Activated T-helper 1 cell treated with Interleukin-2 at 50 U/mL for 16 hours (primary cell): ENCODE results near the gene PLEKHA5.
"Not testable (repeated sequence)": the region's sequence is repeated elsewhere in the genome, so short reads cannot be mapped to it uniquely, and the experiment has no call there.

Experiments
- DNase-seq: peaks from one replicate; pipeline ENCODE4 v3.0.0-alpha.2; 2020; ENCODE audit warnings: low read depth

PLEKHA5 gene

DNA sequence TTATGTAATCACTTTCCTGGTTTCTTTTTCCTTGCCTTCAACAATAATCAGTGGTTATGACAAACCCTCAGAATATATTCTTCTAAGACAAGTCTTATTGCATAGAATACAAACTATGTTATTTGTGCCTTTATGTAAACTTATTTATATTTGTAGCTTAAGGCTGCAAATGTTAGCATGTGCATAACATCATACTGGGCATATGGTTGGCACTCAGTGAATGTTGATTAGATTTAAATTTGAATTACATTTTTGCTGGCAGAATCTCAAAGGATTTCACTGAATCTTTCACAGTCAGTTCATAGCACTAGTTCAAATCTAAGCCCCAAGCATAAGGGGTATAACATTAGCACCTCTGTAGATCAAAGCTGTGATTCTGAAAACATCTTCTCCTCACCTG, 196.6 kb downstream of the PLEKHA5 start:
- DNase-seq = no peak

DNA sequence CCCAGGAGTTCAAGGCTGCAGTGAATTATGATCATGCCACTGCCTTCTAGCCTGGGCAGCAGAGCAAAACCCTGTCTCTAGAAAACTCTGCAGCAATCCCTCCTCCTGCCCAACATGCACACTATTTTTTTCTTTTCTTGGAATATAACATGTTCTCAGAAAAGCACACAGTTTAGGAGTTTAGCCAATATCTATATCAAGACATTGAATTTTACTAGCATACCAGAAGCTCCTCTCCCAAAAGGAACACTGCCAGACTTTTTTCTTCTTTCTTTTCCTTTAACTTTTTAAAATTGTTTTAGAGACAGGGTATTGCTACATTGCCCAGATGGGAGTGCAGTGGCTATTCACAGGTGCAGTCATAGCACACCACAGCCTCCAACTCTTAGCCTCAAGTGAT, 202.7 kb downstream of the PLEKHA5 start:
- no peak for DNase-seq

DNA sequence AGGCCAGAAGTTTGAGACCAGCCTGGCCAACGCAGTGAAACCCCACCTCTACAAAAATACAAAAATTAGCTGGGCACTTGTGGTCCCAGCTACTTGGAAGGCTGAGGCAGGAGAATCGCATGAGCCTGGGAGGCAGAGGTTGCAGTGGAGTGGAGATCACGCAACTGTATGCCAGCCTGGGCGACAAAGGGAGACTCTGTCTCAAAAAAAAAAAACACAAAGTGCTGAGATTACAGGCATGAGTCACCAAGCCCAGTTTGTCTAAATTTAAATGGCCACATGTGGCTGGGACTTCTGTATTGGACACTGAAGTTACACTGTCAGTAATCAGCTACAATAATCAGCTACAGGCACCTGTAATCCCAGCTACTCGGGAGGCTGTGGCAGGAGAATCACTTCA, 208.9 kb downstream of the PLEKHA5 start:
- DNase-seq = no peak

DNA sequence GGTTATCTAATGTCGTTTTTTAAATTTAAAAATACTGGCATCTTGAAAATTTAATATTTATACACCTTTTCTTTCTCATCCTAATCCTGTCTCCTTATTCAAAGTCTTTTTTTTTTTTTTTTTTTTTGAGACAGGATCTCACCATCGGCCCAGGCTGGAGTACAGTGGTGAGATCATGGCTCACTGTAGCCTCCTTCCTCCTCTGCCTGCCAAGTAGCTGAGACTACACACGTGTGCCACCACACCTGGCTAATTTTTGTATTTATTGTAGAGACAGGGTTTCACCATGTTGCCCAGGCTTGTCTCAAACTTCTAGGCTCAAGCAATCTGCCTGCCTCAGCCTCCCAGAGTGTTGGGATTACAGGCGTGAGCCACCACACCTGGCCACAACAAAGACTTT, 221.3 kb downstream of the PLEKHA5 start:
- not testable (repeated sequence) for DNase-seq

DNA sequence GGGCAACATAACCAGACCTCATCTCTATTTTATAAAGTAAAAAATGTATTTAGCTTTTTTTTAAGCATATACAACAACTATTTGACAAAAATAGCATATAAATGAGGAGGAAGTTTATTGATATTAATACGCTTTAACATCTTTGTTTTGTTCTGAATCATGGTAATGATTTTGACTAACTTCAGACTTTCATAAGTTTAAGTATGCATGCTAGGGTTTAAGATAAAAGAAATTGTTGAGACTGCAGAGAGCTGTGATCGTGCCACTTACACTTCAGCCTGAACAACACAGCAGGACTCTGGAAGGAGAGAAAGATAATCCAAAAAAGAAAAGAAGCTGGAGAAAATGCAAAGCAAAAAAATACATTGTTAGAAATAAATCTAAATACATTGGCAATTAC, 221.8 kb downstream of the PLEKHA5 start:
- no peak for DNase-seq

DNA sequence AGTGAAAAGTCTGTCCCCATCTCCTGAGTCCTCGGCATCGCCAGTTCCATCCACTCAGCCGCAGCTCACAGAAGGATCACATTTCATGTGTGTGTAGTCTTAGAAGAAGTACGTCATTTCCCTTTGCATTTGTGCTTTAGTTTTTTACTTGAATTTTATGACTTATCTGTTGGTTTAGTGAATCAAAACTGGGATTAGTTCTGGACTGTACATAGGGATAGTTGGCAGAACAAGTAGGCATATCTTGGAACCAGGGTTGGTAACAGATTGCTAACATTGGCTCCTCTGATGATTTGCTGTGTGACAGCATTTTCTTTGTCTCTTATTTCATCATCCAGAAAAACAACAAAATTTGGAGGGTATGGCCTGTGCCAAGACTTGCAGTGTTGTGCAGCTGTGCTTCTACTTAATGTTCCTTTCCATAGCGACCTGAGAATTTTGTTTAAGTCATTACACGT, 240.2 kb downstream of the PLEKHA5 start:
- no peak for DNase-seq

DNA sequence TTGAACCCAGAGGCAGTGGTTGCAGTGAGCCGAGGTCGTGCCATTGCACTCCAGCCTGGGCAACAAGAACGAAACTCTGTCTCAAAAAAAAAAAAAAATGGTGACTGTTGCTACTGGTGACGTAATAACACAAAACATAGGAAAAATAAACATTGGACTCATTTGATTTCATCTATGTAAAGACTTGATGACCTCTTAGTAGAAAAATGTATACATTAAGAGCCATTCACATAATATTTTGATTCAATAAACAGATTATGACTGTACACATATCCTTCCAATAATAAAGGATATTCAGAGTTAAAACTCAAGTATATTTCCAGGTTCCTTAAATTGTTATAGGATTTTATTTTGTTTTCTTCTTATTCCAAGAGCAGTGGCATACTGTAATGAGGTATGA, 244.1 kb downstream of the PLEKHA5 start:
- no peak for DNase-seq

DNA sequence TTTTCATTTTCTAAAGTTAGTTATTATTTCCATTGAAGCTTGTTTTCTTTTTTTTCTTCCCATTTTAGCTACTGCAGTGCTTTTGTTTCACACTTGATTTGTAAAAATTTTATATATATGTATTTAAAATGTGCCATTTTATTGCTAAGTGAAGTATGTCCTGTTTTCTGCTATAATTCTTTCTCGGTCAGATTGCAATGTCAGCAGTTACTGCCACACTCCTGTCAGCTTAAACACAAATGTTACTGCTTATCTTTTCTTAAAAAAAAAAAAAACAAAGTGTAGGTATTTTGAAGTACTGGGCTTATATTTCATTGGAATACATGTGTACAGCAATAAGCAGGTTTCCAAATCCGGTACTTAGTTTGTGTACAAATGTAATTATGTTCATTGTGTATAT, 246.4 kb downstream of the PLEKHA5 start:
- DNase-seq = no peak

DNA sequence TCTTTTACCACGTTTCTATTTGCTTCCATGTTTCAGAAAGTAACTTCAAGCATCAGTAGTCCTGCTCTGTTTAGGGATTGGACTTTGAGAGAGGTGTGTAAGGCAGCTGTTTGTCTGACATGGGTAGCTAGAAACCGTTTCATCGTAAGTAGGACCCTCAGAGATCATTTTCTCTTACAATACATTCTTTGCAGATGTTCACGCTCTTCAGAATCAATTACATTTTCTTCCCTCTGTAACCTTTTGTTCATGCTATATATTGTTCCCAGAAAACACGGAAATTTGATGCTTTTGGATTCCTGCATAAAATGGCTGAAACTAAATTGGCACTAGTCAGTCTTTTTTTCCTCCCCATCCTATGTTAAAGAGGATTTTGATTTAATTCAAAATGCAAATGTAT, 247.2 kb downstream of the PLEKHA5 start:
- no peak for DNase-seq

DNA sequence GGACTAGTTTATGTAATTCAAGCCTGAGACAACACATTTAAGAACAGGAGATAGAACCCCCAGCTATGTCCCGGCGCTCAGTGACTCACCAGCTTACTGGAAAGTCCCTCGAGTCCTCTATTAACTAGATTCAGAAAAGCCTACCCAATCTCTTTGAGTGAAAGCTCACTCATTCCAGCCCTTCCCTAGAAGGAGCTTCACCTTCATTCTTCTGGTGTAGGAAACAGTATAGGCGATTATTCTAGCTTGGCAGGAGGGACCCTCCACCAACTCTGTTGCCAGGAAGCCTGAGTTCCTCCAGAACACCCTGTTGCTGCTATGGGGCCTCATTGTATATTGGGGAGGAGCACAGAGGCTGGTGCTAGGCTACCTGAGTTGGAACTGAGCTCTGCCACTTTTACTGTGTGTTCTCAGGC, 252.6 kb downstream of the PLEKHA5 start:
- DNase-seq = no peak

DNA sequence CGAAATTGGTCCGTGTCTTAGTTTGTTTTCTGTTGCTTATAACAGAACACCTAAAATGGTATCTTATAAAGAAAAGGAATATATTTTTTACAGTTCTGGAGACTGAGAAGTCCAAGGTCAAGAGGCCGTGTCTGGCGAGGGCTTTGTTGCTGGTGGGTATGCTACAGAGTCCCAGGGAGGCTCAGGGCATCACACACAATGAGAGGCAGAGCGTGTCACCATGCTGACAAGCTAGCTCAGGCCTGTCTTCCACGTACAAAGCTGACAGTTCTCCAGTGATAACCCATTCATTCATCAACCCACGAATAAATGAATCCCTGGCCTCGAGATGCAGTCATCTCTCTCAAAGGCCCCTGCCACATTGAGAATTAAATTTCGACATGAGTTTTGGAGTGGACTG, 253.0 kb downstream of the PLEKHA5 start:
- no peak for DNase-seq

DNA sequence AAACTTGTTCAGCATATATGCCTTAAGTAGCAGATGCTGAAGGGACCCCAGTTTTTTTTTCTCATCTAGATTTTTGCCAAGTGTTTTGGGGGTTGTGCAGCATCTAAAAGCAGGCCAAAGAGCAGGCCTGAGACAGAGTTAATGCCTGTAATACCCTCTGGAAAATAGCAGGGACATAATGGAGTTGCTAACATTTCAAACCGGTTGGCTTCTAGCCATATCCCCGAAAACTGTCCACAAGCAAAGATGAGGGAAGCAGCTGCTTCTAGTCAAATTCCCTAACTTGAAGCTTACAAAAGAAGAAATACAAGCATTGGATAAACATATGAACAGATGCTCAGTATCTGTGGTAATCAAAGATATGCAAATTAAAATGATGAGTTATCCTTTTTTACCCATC, 257.6 kb downstream of the PLEKHA5 start:
- DNase-seq = no peak

DNA sequence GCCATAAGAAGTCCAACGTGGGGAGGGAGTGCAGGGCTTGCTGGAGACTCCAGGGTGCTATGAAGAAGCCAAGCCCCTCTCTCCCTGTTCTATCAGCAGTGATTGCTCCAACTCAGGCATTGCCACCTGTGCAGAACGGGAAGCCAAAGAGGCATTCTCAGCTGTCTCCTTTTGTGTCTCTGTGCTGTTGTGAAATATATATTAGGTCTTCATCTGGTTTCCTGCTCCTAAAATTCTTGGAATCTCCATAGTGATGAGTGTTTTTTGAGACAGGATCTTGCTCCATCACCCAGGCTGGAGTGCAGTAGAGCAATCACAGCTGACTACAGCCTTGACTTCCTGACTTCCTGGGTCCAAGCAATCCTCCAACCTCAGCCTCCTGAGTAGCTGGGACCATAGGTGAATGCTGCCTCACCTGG, 258.6 kb downstream of the PLEKHA5 start:
- DNase-seq = no peak

DNA sequence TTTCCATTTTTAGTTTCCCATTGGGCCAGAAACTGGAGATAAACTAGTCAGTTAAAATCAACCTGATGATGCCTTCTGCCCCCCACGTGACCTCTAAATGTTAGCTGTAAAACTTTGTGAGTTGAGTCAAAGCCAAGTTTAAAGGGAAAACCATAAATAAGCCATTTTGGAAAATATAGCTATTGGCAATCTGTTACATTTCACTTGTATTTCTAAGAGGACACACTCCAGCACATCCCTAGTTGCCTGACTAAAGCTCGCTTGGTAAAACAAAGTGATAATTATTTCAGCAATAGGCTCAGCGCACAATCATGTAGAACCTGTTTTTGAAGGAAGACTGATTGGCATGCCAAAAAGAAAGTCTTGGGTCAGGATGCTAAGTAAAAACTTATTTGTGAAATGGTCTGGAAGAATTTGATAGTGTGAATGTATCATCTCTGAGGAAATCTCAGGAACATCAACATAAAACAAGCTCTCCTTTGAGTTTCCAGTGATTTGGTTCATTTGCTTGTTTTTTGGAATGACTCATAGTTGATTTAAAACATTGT, 260.6 kb downstream of the PLEKHA5 start:
- no peak for DNase-seq

DNA sequence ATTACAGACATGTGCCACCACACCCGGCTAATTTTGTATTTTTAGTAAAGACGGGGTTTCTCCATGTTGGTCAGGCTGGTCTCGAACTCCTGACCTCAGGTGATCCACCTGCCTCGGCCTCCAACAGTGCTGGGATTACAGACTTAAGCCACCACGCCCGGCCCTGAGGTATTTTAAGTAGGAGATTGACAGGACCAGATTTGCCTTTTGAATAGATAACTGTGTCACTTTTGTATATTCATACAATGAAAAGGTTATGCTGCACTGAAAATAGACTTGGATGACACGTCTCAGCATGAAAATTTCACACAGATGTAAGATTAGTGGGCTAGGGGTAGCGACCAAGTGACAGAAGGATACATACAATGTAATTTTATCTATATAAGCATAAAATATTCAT, 263.1 kb downstream of the PLEKHA5 start:
- DNase-seq = not testable (repeated sequence)

DNA sequence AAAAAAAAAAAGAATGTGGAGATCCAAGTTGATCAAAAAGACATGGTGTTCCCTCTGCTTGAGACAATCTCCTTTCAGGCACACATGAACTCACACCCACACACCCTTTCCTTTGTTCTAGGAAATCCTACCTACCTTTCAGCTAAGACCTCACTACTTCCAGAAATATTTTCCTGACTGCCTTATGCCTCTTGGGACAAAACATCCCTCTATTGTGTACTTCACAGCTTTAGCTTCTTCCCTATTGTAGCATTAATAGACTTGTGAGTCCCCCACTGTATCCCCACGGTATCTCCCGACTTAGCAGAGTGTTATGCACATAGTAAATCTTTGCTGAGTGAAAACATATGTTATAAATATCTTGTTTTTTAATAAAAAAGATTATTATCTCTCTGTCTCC, 264.9 kb downstream of the PLEKHA5 start:
- no peak for DNase-seq

DNA sequence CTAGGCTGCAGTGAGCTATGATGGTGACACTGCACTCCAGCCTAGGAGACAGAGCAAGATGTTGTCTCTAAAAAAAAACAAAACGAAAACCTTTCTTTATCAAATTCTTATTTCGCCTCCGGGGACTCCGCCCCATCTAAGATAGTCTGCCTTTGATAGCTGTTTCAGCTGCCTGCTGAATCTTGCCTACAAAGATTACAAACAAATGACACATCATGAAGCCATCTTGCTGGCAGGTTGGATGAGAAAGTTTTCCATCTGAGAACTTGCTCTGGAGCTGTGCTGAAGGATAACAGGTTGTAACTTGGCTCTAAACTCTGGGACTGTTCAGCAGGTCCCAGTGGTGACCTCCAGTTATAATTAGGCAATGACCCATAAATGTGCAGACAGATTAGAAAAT, 268.0 kb downstream of the PLEKHA5 start:
- DNase-seq = no peak

DNA sequence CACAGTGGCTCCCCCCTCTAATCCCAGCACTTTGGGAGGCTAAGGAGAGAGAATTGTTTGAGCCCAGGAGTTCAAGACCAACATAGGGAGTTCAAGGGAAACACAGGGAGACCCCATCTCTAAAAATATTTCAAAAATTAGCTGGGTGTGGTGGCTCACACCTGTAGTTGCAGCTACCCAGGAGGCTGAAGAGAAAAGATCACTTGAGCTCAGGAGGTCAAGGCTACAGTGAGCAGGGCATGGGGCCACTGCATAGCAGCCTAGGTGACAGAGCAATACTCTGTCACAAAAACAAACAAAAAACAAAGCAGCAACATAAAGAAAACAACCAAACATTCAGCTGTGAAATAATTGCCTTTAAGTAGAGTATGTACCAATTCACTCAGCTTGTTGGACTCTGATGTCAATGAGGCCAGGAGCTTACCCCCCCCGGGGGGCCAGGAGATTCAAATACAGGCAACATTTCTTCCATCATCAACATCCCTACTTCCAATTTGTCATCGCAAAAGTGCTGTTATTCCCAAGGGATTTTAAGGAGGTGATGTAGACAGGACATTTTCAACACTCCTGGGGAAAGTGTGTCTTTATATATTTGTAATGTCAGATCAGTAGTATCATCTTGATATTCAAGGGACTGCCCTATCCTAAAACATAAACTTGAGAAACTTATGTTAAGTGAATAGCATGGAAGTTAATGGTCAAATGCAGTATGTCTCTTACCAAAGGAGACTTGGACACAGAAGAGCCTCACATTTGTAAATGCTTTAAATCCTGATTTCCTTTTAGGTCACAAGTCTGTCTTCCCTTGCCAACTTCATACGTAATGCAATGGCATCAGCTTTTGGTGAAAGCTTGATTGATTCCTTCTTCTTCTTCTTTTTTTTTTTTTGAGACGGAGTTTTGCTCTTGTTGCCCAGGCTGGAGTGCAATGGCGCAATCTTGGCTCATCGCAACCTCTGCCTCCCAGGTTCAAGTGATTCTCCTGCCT, 269.1 kb downstream of the PLEKHA5 start:
- DNase-seq = no peak

DNA sequence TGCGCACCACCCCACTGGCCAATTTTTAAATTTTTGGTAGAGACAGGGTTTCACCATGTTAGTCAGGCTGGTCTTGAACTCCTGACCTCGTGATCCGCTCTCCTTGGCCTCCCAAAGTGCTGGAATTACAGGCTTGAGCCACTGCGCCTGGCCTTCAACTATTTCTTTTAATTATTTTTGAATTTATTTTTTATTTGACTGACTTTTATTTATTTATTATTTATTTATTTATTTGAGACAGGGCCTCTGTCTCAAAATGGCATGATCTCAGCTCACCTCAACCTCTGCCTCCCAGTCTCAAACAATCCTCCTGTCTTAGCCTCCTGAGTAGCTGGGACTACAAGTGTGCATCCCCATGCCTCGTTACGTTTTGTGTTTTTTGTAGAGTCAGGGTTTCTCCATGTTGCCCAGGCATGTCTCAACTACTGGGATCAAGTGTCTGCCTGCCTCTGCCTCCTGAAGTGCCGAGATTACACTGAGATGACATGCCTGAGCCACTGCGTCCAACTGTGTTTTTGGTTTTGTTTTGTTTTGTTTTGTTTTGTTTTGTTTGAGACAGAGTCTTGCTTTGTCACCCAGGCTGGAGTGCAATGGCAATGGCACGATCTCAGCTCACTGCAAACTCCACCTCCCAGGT, 271.2 kb downstream of the PLEKHA5 start:
- not testable (repeated sequence) for DNase-seq

DNA sequence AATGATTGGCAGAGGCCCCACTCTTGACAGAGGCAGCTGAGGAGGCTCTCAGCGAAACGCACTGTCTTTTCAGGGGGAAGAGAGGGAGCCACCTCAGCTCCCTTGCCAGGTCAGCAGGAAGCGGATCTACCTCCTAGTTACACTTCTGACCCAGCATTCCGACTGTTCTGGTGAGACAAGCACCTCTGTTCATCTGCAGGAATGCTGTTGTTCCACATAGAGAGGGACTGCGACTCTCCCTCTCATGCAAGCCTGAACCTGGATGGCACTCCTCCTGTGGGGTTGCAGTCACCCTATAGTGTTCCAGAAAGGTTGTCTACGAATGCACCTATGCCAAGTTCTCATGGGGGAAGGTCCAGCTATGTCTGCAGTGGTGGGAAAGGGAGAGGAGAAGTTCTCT, 272.7 kb downstream of the PLEKHA5 start:
- no peak for DNase-seq

DNA sequence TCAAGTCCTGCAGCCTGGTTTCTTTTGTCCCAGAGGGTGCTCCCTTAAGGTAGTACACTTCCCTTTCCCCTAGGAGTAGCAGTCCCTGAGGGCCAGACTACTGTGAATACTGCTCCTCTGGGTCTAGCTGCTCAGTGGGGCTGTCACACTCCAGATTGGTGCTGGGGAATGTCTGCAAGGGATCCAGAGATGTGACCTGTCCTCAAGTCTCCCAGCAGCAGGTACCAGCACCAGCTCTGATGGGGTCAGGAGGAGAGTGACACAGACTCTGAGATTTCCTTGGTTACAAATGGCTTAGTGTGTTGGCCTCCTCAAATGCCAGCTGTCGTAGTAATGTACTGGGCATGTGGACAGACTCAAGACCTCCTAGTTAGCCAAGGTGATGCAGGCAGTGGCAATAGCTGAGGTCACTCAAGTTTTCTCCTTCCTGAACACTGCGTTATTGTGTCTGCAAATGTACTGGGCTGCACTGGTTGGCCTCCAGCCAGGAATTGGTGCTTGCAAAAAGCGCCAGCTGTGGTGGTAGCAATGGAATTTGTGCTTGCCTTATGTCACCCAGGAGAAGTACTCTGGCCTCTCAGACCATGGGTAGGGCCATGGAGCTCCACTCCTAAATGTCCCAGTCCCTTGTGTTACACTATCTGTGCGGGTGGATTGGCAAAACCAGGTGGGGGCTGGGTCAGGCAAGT, 273.4 kb downstream of the PLEKHA5 start:
- no peak for DNase-seq

DNA sequence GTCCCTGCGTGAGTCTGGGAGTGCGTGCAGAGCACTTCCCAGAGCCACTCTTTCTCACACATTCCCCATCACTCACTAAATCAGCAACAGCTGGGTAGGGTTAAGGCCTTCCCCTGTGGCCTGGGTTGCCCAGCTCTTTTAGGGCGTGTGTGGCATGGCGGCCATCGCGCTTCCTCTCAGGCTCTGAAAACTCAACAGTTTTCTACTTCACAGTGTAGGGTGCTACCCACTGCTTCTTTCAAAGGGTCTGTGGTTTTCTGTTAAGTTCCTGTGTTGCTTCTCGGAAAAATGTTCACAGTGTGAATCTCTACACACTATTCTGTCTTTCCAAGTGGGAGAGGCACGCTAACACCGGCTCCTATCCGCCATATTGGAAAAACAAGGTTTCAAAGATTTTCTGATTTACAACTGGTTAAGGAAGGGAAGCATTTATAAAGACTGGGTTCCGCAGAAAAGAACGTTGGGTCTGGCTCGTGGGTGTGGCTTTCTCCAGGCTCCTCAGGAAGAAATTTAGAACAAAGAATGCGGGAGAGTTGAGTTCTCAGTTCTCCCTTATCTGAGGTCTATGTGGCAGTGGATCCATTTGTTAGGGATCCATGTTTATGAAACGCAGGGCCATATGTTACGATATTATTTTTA, 274.8 kb downstream of the PLEKHA5 start:
- DNase-seq = no peak
